HCT116 (cell line): ENCODE measurements around the gene RNF7.

ENCODE experiments used
- CTCF ChIP-seq, 3 experiments: fragments of 200-600 bp in 1 of 3; sonication (generic) in 1 of 3; IDR thresholded peaks in 2 of 3; conservative IDR thresholded peaks in 1 of 3; 2 replicates each; pipeline ENCODE4 v1.5.1; 2012 to 2017; ENCODE audit warnings: low read depth in 2 of 3, low read length in 2 of 3, antibody characterized with exemption in 1 of 3, borderline replicate concordance in 1 of 3, control low read depth in 1 of 3, mild to moderate bottlenecking in 1 of 3, mixed read lengths in 1 of 3, mixed run types in 1 of 3, moderate library complexity in 1 of 3; ENCODE audit not compliant: insufficient read depth in 1 of 3
- EGR1 ChIP-seq: IDR thresholded peaks from 2 replicates; pipeline ENCODE4 v1.6.1; 2012; ENCODE audit warnings: low read depth
- EZH2 ChIP-seq: fragments of 200-600 bp; sonication (generic); IDR thresholded peaks from 2 replicates; pipeline ENCODE4 v1.6.1; 2017; ENCODE audit warnings: antibody characterized with exemption, mixed run types
- JUND ChIP-seq: IDR thresholded peaks from 2 replicates; pipeline ENCODE4 v1.6.1; 2012
- SRF ChIP-seq: IDR thresholded peaks from 2 replicates; pipeline ENCODE4 v1.6.1; 2012; ENCODE audit warnings: low read depth

- TF ChIP-seq CTCF (IDR thresholded peaks at IDR 0.05 in 2 of 3, conservative IDR thresholded peaks at IDR 0.05 in 1 of 3; ENCODE audit: borderline replicate concordance in 1 of 3, insufficient read depth in 1 of 3, low read depth in 2 of 3, low read length in 2 of 3), result no peak
- no peak for TF ChIP-seq JUND
- TF ChIP-seq SRF, result no peak
- no peak for TF ChIP-seq EZH2
- no peak for TF ChIP-seq EGR1
These were observed 54.4 kb downstream of the RNF7 start for GRCh38 chr3:141792495-141792894.
